HepG2 (cell line): Measurements from ENCODE around the gene FAM174C. TPM values are rescaled to one million over a fixed set of nuclear protein-coding genes. Genes with fewer than 3 reads are reported as not detected.

Experiments used
- MAFG ChIP-seq: sonication (generic); formaldehyde crosslinking; IDR thresholded peaks from 2 replicates; pipeline ENCODE4 v1.5.1; 2020; ENCODE audit warnings: mild to moderate bottlenecking, missing genetic modification reagents
- TAF15 ChIP-seq: fragments of 200-400 bp; formaldehyde crosslinking; IDR thresholded peaks from one replicate; pipeline ENCODE4 v1.6.1; 2018; ENCODE audit warnings: mild to moderate bottlenecking, low read depth, low read length; ENCODE audit not compliant: poor library complexity, severe bottlenecking
- ZNF160 ChIP-seq: sonication (generic); formaldehyde crosslinking; IDR thresholded peaks from 2 replicates; pipeline ENCODE4 v1.8.0; 2022; ENCODE audit warnings: mild to moderate bottlenecking, inconsistent platforms, missing genetic modification reagents
- ZNF792 ChIP-seq: IDR thresholded peaks from 2 replicates; pipeline ENCODE4 v1.6.1; 2016
- polyA plus RNA-seq, 8 experiments: library from polyadenylated mRNA; depleted of rRNA in 3 of 8; stranded (reverse) in 7 of 8; unstranded in 1 of 8; fragments of >200 nt; fragmentation: Illumina TruSeq in 4 of 8; extraction: Trizol in 4 of 8; gene quantifications; 2 replicates each; pipeline versions ENCODE4 v1.2.1 to v1.2.3, GENCODE V29; 2011 to 2016; ENCODE audit warnings: low read depth in 4 of 8, missing spikeins in 1 of 8, mixed read lengths in 1 of 8; ENCODE audit not compliant: insufficient read depth in 1 of 8
- total RNA-seq, 5 experiments: library from RNA; depleted of rRNA; stranded (reverse); fragments of >200 nt; fragmentation: Illumina TruSeq; extraction: Trizol; gene quantifications; 2 replicates each; pipeline ENCODE4 v1.2.3, GENCODE V29; 2016; ENCODE audit warnings: low read depth in 1 of 5
- TF ChIP-seq, protein P1 (sequence below): sonication (generic); formaldehyde crosslinking; IDR thresholded peaks from 2 replicates; pipeline ENCODE4 v1.4.0; 2020; ENCODE audit warnings: missing genetic modification reagents, borderline replicate concordance
- TF ChIP-seq, protein P2 (sequence below): sonication (generic); formaldehyde crosslinking; conservative IDR thresholded peaks from 2 replicates; pipeline ENCODE4 v1.4.0; 2020; ENCODE audit warnings: missing genetic modification reagents
- TF ChIP-seq, protein P3 (sequence below): sonication (generic); formaldehyde crosslinking; IDR thresholded peaks from 2 replicates; pipeline ENCODE4 v1.8.1; 2023; ENCODE audit warnings: mild to moderate bottlenecking, inconsistent platforms, moderate library complexity, missing genetic modification reagents, borderline replicate concordance
- TF ChIP-seq, protein P4 (sequence below): sonication (generic); formaldehyde crosslinking; IDR thresholded peaks from one replicate; pipeline ENCODE4 v1.5.1; 2020; ENCODE audit warnings: mild to moderate bottlenecking, missing genetic modification reagents; ENCODE audit errors: not compliant biosample characterization
- TF ChIP-seq, protein P5 (sequence below): sonication (generic); formaldehyde crosslinking; IDR thresholded peaks from 2 replicates; pipeline ENCODE4 v1.4.0; 2020; ENCODE audit warnings: missing genetic modification reagents

FAM174C gene
- total and polyA plus RNA-seq, 2 of the 13 experiments (the other 11 are each of a cell fraction or from before 2014, with no cell fraction given): 19.5 to 31.3 TPM

DNA sequence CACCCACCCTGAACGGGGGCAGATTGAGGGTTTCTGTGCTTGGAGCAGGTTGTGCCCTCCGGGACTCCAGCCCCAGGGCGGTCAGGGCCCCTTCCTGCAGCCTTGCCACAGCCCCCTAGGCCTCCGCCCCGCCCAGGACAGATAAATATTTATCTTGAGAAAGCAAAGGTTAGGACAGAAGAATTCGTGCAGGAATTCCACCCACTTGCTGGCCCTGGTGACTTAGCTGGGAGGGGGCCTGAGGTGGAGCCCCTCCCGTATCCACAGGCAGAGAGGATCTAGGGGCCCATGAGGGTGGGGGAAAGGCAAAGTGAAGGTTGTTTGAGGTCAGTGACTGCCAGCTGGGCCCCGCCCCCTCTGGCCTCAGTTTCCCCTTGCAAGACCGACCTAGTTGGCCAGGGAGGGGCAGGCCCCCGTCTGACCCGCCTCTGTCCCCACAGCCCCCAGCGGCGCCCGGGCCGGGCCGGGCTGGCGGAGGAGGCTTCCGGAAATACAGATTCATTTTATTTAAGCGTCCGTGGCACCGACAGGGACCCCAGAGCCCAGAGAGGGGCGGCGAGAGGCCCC lies 21.7 kb upstream of the FAM174C start (continued):
- TF ChIP-seq TAF15 (no peak), ZNF160 (CRISPR knock-in tag) (no peak), ZNF792 (CRISPR knock-in tag) (no peak), MAFG (CRISPR knock-in tag) (no peak)
- TF ChIP-seq, protein P1, sequence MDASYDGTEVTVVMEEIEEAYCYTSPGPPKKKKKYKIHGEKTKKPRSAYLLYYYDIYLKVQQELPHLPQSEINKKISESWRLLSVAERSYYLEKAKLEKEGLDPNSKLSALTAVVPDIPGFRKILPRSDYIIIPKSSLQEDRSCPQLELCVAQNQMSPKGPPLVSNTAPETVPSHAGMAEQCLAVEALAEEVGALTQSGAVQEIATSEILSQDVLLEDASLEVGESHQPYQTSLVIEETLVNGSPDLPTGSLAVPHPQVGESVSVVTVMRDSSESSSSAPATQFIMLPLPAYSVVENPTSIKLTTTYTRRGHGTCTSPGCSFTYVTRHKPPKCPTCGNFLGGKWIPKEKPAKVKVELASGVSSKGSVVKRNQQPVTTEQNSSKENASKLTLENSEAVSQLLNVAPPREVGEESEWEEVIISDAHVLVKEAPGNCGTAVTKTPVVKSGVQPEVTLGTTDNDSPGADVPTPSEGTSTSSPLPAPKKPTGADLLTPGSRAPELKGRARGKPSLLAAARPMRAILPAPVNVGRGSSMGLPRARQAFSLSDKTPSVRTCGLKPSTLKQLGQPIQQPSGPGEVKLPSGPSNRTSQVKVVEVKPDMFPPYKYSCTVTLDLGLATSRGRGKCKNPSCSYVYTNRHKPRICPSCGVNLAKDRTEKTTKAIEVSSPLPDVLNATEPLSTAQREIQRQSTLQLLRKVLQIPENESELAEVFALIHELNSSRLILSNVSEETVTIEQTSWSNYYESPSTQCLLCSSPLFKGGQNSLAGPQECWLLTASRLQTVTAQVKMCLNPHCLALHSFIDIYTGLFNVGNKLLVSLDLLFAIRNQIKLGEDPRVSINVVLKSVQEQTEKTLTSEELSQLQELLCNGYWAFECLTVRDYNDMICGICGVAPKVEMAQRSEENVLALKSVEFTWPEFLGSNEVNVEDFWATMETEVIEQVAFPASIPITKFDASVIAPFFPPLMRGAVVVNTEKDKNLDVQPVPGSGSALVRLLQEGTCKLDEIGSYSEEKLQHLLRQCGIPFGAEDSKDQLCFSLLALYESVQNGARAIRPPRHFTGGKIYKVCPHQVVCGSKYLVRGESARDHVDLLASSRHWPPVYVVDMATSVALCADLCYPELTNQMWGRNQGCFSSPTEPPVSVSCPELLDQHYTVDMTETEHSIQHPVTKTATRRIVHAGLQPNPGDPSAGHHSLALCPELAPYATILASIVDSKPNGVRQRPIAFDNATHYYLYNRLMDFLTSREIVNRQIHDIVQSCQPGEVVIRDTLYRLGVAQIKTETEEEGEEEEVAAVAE: no peak
- TF ChIP-seq, protein P2, sequence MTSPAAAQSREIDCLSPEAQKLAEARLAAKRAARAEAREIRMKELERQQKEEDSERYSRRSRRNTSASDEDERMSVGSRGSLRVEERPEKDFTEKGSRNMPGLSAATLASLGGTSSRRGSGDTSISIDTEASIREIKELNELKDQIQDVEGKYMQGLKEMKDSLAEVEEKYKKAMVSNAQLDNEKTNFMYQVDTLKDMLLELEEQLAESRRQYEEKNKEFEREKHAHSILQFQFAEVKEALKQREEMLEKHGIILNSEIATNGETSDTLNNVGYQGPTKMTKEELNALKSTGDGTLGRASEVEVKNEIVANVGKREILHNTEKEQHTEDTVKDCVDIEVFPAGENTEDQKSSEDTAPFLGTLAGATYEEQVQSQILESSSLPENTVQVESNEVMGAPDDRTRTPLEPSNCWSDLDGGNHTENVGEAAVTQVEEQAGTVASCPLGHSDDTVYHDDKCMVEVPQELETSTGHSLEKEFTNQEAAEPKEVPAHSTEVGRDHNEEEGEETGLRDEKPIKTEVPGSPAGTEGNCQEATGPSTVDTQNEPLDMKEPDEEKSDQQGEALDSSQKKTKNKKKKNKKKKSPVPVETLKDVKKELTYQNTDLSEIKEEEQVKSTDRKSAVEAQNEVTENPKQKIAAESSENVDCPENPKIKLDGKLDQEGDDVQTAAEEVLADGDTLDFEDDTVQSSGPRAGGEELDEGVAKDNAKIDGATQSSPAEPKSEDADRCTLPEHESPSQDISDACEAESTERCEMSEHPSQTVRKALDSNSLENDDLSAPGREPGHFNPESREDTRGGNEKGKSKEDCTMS (CRISPR knock-in tag): no peak
- TF ChIP-seq, protein P3, sequence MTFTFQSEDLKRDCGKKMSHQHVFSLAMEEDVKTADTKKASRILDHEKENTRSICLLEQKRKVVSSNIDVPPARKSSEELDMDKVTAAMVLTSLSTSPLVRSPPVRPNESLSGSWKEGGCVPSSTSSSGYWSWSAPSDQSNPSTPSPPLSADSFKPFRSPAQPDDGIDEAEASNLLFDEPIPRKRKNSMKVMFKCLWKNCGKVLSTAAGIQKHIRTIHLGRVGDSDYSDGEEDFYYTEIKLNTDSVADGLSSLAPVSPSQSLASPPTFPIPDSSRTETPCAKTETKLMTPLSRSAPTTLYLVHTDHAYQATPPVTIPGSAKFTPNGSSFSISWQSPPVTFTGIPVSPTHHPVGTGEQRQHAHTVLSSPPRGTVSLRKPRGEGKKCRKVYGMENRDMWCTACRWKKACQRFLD (CRISPR knock-in tag): no peak
- TF ChIP-seq, protein P4, sequence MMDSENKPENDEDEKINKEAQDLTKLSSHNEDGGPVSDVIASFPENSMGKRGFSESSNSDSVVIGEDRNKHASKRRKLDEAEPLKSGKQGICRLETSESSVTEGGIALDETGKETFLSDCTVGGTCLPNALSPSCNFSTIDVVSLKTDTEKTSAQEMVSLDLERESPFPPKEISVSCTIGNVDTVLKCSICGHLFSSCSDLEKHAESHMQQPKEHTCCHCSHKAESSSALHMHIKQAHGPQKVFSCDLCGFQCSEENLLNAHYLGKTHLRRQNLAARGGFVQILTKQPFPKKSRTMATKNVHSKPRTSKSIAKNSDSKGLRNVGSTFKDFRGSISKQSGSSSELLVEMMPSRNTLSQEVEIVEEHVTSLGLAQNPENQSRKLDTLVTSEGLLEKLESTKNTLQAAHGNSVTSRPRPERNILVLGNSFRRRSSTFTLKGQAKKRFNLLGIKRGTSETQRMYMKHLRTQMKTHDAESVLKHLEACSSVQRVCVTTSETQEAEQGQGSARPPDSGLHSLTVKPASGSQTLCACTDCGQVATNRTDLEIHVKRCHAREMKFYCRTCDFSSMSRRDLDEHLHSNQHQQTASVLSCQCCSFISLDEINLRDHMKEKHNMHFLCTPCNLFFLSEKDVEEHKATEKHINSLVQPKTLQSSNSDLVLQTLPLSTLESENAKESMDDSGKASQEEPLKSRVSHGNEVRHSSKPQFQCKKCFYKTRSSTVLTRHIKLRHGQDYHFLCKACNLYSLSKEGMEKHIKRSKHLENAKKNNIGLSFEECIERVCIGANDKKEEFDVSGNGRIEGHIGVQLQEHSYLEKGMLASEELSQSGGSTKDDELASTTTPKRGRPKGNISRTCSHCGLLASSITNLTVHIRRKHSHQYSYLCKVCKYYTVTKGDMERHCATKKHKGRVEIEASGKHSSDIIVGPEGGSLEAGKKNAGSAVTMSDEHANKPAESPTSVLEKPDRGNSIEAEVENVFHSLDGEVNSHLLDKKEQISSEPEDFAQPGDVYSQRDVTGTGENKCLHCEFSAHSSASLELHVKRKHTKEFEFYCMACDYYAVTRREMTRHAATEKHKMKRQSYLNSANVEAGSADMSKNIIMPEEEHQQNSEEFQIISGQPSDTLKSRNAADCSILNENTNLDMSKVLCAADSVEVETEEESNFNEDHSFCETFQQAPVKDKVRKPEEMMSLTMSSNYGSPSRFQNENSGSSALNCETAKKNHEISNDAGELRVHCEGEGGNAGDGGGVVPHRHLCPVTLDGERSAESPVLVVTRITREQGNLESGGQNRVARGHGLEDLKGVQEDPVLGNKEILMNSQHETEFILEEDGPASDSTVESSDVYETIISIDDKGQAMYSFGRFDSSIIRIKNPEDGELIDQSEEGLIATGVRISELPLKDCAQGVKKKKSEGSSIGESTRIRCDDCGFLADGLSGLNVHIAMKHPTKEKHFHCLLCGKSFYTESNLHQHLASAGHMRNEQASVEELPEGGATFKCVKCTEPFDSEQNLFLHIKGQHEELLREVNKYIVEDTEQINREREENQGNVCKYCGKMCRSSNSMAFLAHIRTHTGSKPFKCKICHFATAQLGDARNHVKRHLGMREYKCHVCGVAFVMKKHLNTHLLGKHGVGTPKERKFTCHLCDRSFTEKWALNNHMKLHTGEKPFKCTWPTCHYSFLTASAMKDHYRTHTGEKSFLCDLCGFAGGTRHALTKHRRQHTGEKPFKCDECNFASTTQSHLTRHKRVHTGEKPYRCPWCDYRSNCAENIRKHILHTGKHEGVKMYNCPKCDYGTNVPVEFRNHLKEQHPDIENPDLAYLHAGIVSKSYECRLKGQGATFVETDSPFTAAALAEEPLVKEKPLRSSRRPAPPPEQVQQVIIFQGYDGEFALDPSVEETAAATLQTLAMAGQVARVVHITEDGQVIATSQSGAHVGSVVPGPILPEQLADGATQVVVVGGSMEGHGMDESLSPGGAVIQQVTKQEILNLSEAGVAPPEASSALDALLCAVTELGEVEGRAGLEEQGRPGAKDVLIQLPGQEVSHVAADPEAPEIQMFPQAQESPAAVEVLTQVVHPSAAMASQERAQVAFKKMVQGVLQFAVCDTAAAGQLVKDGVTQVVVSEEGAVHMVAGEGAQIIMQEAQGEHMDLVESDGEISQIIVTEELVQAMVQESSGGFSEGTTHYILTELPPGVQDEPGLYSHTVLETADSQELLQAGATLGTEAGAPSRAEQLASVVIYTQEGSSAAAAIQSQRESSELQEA (CRISPR knock-in tag): no peak
- TF ChIP-seq, protein P5, sequence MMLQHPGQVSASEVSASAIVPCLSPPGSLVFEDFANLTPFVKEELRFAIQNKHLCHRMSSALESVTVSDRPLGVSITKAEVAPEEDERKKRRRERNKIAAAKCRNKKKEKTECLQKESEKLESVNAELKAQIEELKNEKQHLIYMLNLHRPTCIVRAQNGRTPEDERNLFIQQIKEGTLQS (CRISPR knock-in tag): peak; percentile 7; the same call in 1 of the 2 replicates
